HepG2 (cell line): Measurements from ENCODE around the gene STUB1. TPM values are rescaled to one million over a fixed set of nuclear protein-coding genes. Genes with fewer than 3 reads are reported as not detected.

Experiments used
- DZIP1 ChIP-seq: sonication (generic); formaldehyde crosslinking; IDR thresholded peaks from 2 replicates; pipeline ENCODE4 v1.5.0; 2020; ENCODE audit warnings: mild to moderate bottlenecking, missing genetic modification reagents
- ELF4 ChIP-seq: sonication (generic); formaldehyde crosslinking; IDR thresholded peaks from 2 replicates; pipeline ENCODE4 v1.5.0; 2020; ENCODE audit warnings: missing genetic modification reagents, mild to moderate bottlenecking, moderate library complexity, borderline replicate concordance
- FLYWCH1 ChIP-seq: sonication (generic); formaldehyde crosslinking; IDR thresholded peaks from 2 replicates; pipeline ENCODE4 v1.8.1; 2023; ENCODE audit warnings: mild to moderate bottlenecking, missing genetic modification reagents
- GRHL1 ChIP-seq: sonication (generic); formaldehyde crosslinking; conservative IDR thresholded peaks from 2 replicates; pipeline ENCODE4 v1.8.0; 2022; ENCODE audit warnings: missing genetic modification reagents
- MLXIP ChIP-seq: sonication (generic); formaldehyde crosslinking; IDR thresholded peaks from 2 replicates; pipeline ENCODE4 v1.9.0; 2021; ENCODE audit warnings: missing genetic modification reagents, borderline replicate concordance
- NR2F2 ChIP-seq: IDR thresholded peaks from 2 replicates; pipeline ENCODE4 v1.6.1; 2012; ENCODE audit warnings: low read depth, inconsistent platforms, borderline replicate concordance
- NR2F6 ChIP-seq, 2 experiments: IDR thresholded peaks; 2 replicates each; pipeline ENCODE4 v1.6.1; 2016; ENCODE audit warnings: antibody characterized with exemption in 1 of 2, mild to moderate bottlenecking in 1 of 2
- PATZ1 ChIP-seq: sonication (generic); formaldehyde crosslinking; IDR thresholded peaks from 2 replicates; pipeline ENCODE4 v1.4.0; 2020; ENCODE audit warnings: missing genetic modification reagents
- RBM39 ChIP-seq: fragments of 200-400 bp; formaldehyde crosslinking; IDR thresholded peaks from one replicate; pipeline ENCODE4 v1.6.1; 2018; ENCODE audit warnings: antibody characterized with exemption, mild to moderate bottlenecking, low read depth, low read length; ENCODE audit not compliant: poor library complexity, severe bottlenecking
- STAT6 ChIP-seq: sonication (generic); formaldehyde crosslinking; IDR thresholded peaks from 2 replicates; pipeline ENCODE4 v1.4.0; 2020; ENCODE audit warnings: missing genetic modification reagents, mild to moderate bottlenecking, borderline replicate concordance
- ZBTB38 ChIP-seq: sonication (generic); formaldehyde crosslinking; IDR thresholded peaks from 2 replicates; pipeline ENCODE4 v1.5.1; 2020; ENCODE audit warnings: mild to moderate bottlenecking, missing genetic modification reagents
- ZNF350 ChIP-seq: sonication (generic); formaldehyde crosslinking; IDR thresholded peaks from 2 replicates; pipeline ENCODE4 v1.4.0; 2020; ENCODE audit warnings: mild to moderate bottlenecking, low read depth, missing genetic modification reagents, borderline replicate concordance
- ZNF382 ChIP-seq: sonication (generic); formaldehyde crosslinking; IDR thresholded peaks from 2 replicates; pipeline ENCODE4 v1.5.0; 2020; ENCODE audit warnings: missing genetic modification reagents, mild to moderate bottlenecking, borderline replicate concordance
- ZNF773 ChIP-seq: sonication (generic); formaldehyde crosslinking; IDR thresholded peaks from 2 replicates; pipeline ENCODE4 v1.4.0; 2020; ENCODE audit warnings: missing genetic modification reagents, borderline replicate concordance
- ZNF776 ChIP-seq: sonication (generic); formaldehyde crosslinking; IDR thresholded peaks from 2 replicates; pipeline ENCODE4 v1.4.0; 2020; ENCODE audit warnings: mild to moderate bottlenecking, missing genetic modification reagents
- ZNF850 ChIP-seq: sonication (generic); formaldehyde crosslinking; conservative IDR thresholded peaks from 2 replicates; pipeline ENCODE4 v1.9.0; 2021; ENCODE audit warnings: mild to moderate bottlenecking, missing genetic modification reagents
- ZNF891 ChIP-seq: sonication (generic); formaldehyde crosslinking; IDR thresholded peaks from 2 replicates; pipeline ENCODE4 v1.5.0; 2020; ENCODE audit warnings: mild to moderate bottlenecking, missing genetic modification reagents
- polyA plus RNA-seq, 8 experiments: library from polyadenylated mRNA; depleted of rRNA in 3 of 8; stranded (reverse) in 7 of 8; unstranded in 1 of 8; fragments of >200 nt; fragmentation: Illumina TruSeq in 4 of 8; extraction: Trizol in 4 of 8; gene quantifications; 2 replicates each; pipeline versions ENCODE4 v1.2.1 to v1.2.3, GENCODE V29; 2011 to 2016; ENCODE audit warnings: low read depth in 4 of 8, missing spikeins in 1 of 8, mixed read lengths in 1 of 8; ENCODE audit not compliant: insufficient read depth in 1 of 8
- total RNA-seq, 5 experiments: library from RNA; depleted of rRNA; stranded (reverse); fragments of >200 nt; fragmentation: Illumina TruSeq; extraction: Trizol; gene quantifications; 2 replicates each; pipeline ENCODE4 v1.2.3, GENCODE V29; 2016; ENCODE audit warnings: low read depth in 1 of 5

STUB1 gene
- total and polyA plus RNA-seq, 2 of the 13 experiments (the other 11 are each of a cell fraction or from before 2014, with no cell fraction given): 52.9 to 78.2 TPM

GRCh38 chr16:716200-716568 is 36.0 kb downstream of the STUB1 start (continued):
- no peak for TF ChIP-seq MLXIP (CRISPR knock-in tag)
- TF ChIP-seq RBM39: no peak
- TF ChIP-seq PATZ1 (CRISPR knock-in tag): no peak; the same call in 1 of the 2 replicates
- no peak for TF ChIP-seq STAT6
- TF ChIP-seq ZBTB38 (CRISPR knock-in tag): no peak
- TF ChIP-seq DZIP1 (CRISPR knock-in tag): no peak
- no peak for TF ChIP-seq ZNF773 (CRISPR knock-in tag)
- peak; percentile 32; the same call in 1 of the 2 replicates for TF ChIP-seq ZNF350
- no peak for TF ChIP-seq NR2F2
- no peak for TF ChIP-seq FLYWCH1 (CRISPR knock-in tag)
- TF ChIP-seq GRHL1: no peak
- no peak for TF ChIP-seq ZNF776 (CRISPR knock-in tag)
- TF ChIP-seq ZNF382 (CRISPR knock-in tag): no peak
- peak; percentile 79 for TF ChIP-seq NR2F6 (IDR thresholded peaks at IDR 0.05)
- peak; percentile 71 for TF ChIP-seq NR2F6 (CRISPR knock-in tag; IDR thresholded peaks at IDR 0.05)
- TF ChIP-seq ZNF850 (CRISPR knock-in tag): no peak
- 0 out of 2 replicates have a peak, but pooled peaks have one; percentile 2 for TF ChIP-seq ZNF891
- no peak for TF ChIP-seq ELF4 (CRISPR knock-in tag)
